DOHH2 (cell line): ENCODE results near the gene HNF4A.

ENCODE experiments used
- H3F3A ChIP-seq: fragments of 200-600 bp; sonication (generic), shearing (Covaris generic); 2 replicates; pipeline ENCODE4 v1.6.0; 2016; ENCODE audit warnings: antibody characterized with exemption, mild to moderate bottlenecking; ENCODE audit not compliant: control insufficient read depth, insufficient read depth
- H3K27ac ChIP-seq: fragments of 200-600 bp; sonication (generic); 2 replicates; pipeline ENCODE4 v1.5.1; 2014; ENCODE audit warnings: low read depth, mild to moderate bottlenecking, low read length, moderate library complexity
- H3K27me3 ChIP-seq: fragments of 200-600 bp; sonication (generic); 2 replicates; pipeline ENCODE4 v1.6.1; 2014; ENCODE audit warnings: mild to moderate bottlenecking, low read length, mixed read lengths; ENCODE audit not compliant: control insufficient read depth
- H3K36me3 ChIP-seq: fragments of 200-600 bp; sonication (generic); 2 replicates; pipeline ENCODE4 v1.6.1; 2014; ENCODE audit warnings: mild to moderate bottlenecking, low read length, moderate library complexity, mixed read lengths; ENCODE audit not compliant: control insufficient read depth
- H3K4me1 ChIP-seq: fragments of 200-600 bp; sonication (generic); 2 replicates; pipeline ENCODE4 v1.6.1; 2014; ENCODE audit warnings: mild to moderate bottlenecking, low read length, mixed read lengths; ENCODE audit not compliant: control insufficient read depth
- H3K4me2 ChIP-seq: fragments of 200-600 bp; sonication (generic); 2 replicates; pipeline ENCODE4 v1.6.0; 2014; ENCODE audit warnings: mild to moderate bottlenecking, low read length, moderate library complexity
- H3K4me3 ChIP-seq: fragments of 200-600 bp; sonication (generic); 2 replicates; pipeline ENCODE4 v1.5.1; 2014; ENCODE audit warnings: mild to moderate bottlenecking, low read length, mixed read lengths
- H3K79me2 ChIP-seq: fragments of 200-600 bp; sonication (generic); 2 replicates; pipeline ENCODE4 v1.6.1; 2014; ENCODE audit warnings: mild to moderate bottlenecking, low read length, mixed read lengths; ENCODE audit not compliant: control insufficient read depth
- H3K9me2 ChIP-seq: fragments of 200-600 bp; sonication (generic); replicated peaks from 2 replicates; pipeline ENCODE4 v1.6.1; 2014; ENCODE audit warnings: mild to moderate bottlenecking, low read length, mixed read lengths; ENCODE audit not compliant: control insufficient read depth
- H3K9me3 ChIP-seq: fragments of 200-600 bp; sonication (generic); 2 replicates; pipeline ENCODE4 v1.6.1; 2014; ENCODE audit warnings: antibody characterized with exemption, low read length, mixed read lengths; ENCODE audit not compliant: control insufficient read depth, insufficient read depth
- H4K20me1 ChIP-seq: fragments of 200-600 bp; sonication (generic); 2 replicates; pipeline ENCODE4 v1.6.0; 2014; ENCODE audit warnings: low read depth, mild to moderate bottlenecking, antibody characterized with exemption, low read length, moderate library complexity; ENCODE audit not compliant: control insufficient read depth, insufficient read depth
- CTCF ChIP-seq: fragments of 200-600 bp; sonication (generic); IDR thresholded peaks from one replicate; pipeline ENCODE4 v1.5.1; 2014; ENCODE audit warnings: antibody characterized with exemption, mild to moderate bottlenecking, low read depth, low read length; ENCODE audit not compliant: poor library complexity, severe bottlenecking
- EZH2phosphoT487 ChIP-seq: fragments of 200-600 bp; sonication (generic); IDR thresholded peaks from 2 replicates; pipeline ENCODE4 v1.6.1; 2017; ENCODE audit warnings: borderline replicate concordance, mild to moderate bottlenecking, antibody characterized with exemption, low read length, moderate library complexity, mixed read lengths

HNF4A gene

GRCh38 chr20:44395461-44396340 is 40.2 kb downstream of the HNF4A start:
- H4K20me1 ChIP-seq, result no peaks in the 10 kb centered on the region
- no peaks in the 10 kb centered on the region for H3K9me2 ChIP-seq
- no peaks in the 10 kb centered on the region for H3F3A ChIP-seq
- H3K27me3 ChIP-seq, result peaks cover 9% of the 10 kb centered on the region
- H3K36me3 ChIP-seq, result no peaks in the 10 kb centered on the region
- no peaks in the 10 kb centered on the region for H3K79me2 ChIP-seq
- no peaks in the 10 kb centered on the region for H3K4me1 ChIP-seq
- H3K4me3 ChIP-seq, result no peak overlapping the region
- H3K9me3 ChIP-seq, result no peaks in the 10 kb centered on the region
- H3K4me2 ChIP-seq, result no peak overlapping the region
- TF ChIP-seq EZH2phosphoT487, result no peak
- TF ChIP-seq CTCF, result no peak
- no peak overlapping the region for H3K27ac ChIP-seq

DNA sequence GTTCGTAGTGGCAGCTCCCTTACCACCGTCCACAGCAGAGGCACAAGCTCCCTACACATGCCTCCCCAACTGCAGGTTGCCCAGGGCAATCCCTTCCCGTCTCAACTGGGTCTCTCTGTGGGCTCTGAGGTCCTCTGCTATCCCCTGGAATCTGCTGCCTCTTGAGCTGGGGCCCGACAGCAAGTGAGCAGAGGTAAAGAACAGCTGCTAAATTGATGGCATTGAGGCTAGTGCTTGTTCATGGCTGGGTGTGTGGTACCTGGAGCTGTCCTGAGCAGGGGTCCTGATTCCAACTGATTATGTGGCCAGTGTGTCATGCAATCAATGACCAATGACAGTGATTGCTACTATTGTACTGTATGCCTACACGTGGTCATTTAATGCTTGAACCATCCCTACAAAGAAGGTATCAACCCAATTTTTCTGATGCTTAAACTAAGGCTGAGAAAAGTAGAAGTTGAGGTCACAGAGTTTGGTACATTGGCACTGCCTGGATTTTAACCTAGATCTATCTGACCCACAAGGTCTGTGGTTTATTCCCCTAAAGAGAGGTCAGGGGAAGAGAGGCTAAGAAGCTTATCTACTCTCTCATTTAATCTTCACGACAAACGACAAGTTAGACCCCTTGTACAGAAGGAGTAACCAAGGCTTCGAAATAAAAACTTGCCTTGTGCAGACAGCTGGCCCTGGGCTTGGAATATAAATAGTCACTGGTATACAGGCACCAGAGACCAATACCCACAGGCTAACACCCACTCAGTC is 41.1 kb downstream of the HNF4A start:
- H3K4me2 ChIP-seq, result no peak overlapping the region
- H3K9me2 ChIP-seq, result no peaks in the 10 kb centered on the region
- no peaks in the 10 kb centered on the region for H4K20me1 ChIP-seq
- no peak overlapping the region for H3K27ac ChIP-seq
- no peaks in the 10 kb centered on the region for H3K4me1 ChIP-seq
- no peaks in the 10 kb centered on the region for H3F3A ChIP-seq
- no peak for TF ChIP-seq EZH2phosphoT487
- no peak for TF ChIP-seq CTCF
- H3K36me3 ChIP-seq, result no peaks in the 10 kb centered on the region
- H3K27me3 ChIP-seq, result peaks cover 9% of the 10 kb centered on the region
- H3K79me2 ChIP-seq, result no peaks in the 10 kb centered on the region
- H3K4me3 ChIP-seq, result no peak overlapping the region
- H3K9me3 ChIP-seq, result no peaks in the 10 kb centered on the region

GRCh38 chr20:44398335-44398734 is 42.8 kb downstream of the HNF4A start:
- Histone ChIP-seq H3K79me2 (no peaks in the 10 kb centered on the region), H3K27ac (no peak overlapping the region), H3K9me2 (no peaks in the 10 kb centered on the region), H3K36me3 (no peaks in the 10 kb centered on the region), H3F3A (no peaks in the 10 kb centered on the region), H3K4me2 (no peak overlapping the region), H3K4me1 (no peaks in the 10 kb centered on the region), H3K4me3 (no peak overlapping the region), H4K20me1 (no peaks in the 10 kb centered on the region), H3K27me3 (peaks cover 9% of the 10 kb centered on the region), H3K9me3 (no peaks in the 10 kb centered on the region)
- TF ChIP-seq EZH2phosphoT487 (no peak), CTCF (no peak)
